ENCODE results near the gene TBC1D5.
"Not testable (repeated sequence)": the region's sequence is repeated elsewhere in the genome, so short reads cannot be mapped to it uniquely, and the experiment has no call there.

TBC1D5 gene

GRCh38 chr3:17581421-17582080 lies 160.9 kb downstream of the TBC1D5 start:
- no peak for DNase-seq

- no peak for DNase-seq
These were observed 161.5 kb downstream of the TBC1D5 start for GRCh38 chr3:17580901-17581300.

- no peak for DNase-seq
These were observed 163.0 kb downstream of the TBC1D5 start for GRCh38 chr3:17579289-17580031.

GRCh38 chr3:17577796-17578520 lies 164.5 kb downstream of the TBC1D5 start:
- DNase-seq = no peak

- no peak for DNase-seq
These were observed 169.0 kb downstream of the TBC1D5 start for GRCh38 chr3:17573396-17573795.

GRCh38 chr3:17571686-17572085 lies 170.7 kb downstream of the TBC1D5 start:
- DNase-seq = no peak

GRCh38 chr3:17562845-17563244 lies 179.6 kb downstream of the TBC1D5 start:
- no peak for DNase-seq

- no peak for DNase-seq
These were observed 183.9 kb downstream of the TBC1D5 start for GRCh38 chr3:17558565-17558964.

GRCh38 chr3:17557749-17558463 lies 184.5 kb downstream of the TBC1D5 start:
- no peak for DNase-seq

- no peak for DNase-seq
These were observed 186.9 kb downstream of the TBC1D5 start for GRCh38 chr3:17555525-17555924.

- no peak for DNase-seq
These were observed 188.4 kb downstream of the TBC1D5 start for GRCh38 chr3:17554078-17554477.

GRCh38 chr3:17553080-17553479 lies 189.4 kb downstream of the TBC1D5 start:
- DNase-seq = no peak

- DNase-seq = no peak
These were observed 190.1 kb downstream of the TBC1D5 start for GRCh38 chr3:17552351-17552750.

GRCh38 chr3:17551895-17552294 lies 190.5 kb downstream of the TBC1D5 start:
- DNase-seq = no peak

- no peak for DNase-seq
These were observed 191.1 kb downstream of the TBC1D5 start for GRCh38 chr3:17551333-17551732.

GRCh38 chr3:17550624-17551023 lies 191.8 kb downstream of the TBC1D5 start:
- DNase-seq = no peak

- DNase-seq = no peak
These were observed 195.8 kb downstream of the TBC1D5 start for GRCh38 chr3:17546500-17547255.

- DNase-seq = no peak
These were observed 197.8 kb downstream of the TBC1D5 start for GRCh38 chr3:17544632-17545031.

GRCh38 chr3:17542591-17542990 lies 199.8 kb downstream of the TBC1D5 start:
- DNase-seq = no peak

GRCh38 chr3:17539436-17539835 lies 203.0 kb downstream of the TBC1D5 start:
- no peak for DNase-seq

- DNase-seq = no peak
These were observed 207.2 kb downstream of the TBC1D5 start for GRCh38 chr3:17535274-17535673.

GRCh38 chr3:17532446-17532845 lies 210.0 kb downstream of the TBC1D5 start:
- DNase-seq = not testable (repeated sequence)

All from effector CD8-positive, alpha-beta T cell (primary cell).